Activated CD4-positive, alpha-beta T cell treated with anti-CD3 and anti-CD28 coated beads, Interleukin-2, amount 50 U/mL, for 48 hours (primary cell): ENCODE measurements around the gene PPL.
A peak's percentile ranks its signal among the peaks of the same experiment; 100 is the strongest.
"Not testable (repeated sequence)": the region's sequence is repeated elsewhere in the genome, so short reads cannot be mapped to it uniquely, and the experiment has no call there.

Experiments
- DNase-seq, 2 experiments: peaks; one replicate each; pipeline ENCODE4 v3.0.0-alpha.2; 2020

Gene PPL

DNA sequence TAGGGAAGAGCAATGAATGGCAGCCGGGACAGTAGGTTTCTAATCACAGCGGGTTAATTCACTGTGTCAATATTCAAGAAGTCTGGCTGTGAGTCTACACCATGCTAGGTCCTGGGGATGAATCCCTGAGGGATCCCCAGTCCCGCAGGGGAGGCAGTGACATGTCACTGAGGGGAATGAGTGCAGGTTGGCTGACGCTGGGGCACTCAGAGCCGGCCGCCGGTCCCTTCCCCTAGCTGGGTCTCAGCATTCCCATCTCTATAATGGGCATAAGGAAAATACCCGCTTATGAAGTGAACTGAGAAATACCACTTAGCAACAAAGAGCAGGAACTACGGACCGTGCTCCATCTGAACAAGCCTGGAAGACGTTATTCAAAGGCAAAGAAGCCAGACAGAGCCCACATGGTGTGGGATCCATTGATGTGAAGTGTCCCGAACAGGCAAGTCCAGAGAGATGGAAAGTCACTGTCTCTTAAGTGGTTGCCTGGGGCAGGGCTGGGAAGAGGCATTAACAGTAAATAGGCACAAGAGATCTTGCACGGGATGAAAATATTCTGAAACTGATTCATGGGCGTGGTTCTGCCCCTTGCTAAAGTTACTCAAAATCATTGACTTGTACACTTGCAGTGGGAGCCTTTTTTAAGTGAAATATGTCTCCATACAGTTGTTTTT, 31.9 kb downstream of the PPL start:
- no peak for DNase-seq

DNA sequence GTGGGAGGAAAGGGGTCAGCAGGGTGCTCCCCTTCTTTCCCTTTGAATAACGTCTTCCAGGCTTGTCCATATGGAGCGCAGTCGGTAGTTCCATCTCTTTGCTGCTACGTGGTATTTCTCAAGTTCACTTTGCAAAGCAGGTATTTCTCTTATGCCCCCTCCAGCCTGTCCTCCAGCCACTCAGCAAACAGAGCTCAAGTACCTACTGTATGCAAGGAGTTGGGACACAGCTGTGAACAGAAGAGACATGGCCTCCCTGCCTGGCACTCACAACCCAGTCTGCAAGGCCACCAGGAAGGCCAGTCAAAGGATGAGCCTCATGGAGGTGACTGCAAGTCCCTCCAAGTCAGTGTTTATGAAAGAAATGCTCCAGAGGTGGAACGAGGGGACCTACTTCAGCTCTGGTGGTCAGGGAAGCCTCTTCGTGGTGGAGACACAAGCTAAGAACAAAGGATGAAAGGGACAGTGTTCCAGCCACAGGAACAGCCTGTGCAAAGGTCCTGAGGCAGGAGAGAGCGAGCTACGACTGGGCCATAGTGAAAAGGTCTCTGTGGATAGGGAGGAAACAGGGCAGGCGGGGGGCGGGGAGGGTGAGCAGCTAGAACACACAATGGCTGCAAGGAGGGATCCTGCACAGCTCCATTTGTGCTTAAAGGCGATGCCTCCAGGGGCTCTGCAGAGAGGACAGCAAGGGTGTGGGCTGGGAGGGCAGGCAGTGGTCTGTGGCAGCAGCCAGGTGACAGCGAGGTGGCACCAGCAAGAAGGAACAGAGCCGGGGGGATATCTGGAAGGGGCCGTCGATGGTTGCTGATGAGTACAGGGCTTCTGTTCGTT, 32.6 kb downstream of the PPL start:
- no peak for DNase-seq

DNA sequence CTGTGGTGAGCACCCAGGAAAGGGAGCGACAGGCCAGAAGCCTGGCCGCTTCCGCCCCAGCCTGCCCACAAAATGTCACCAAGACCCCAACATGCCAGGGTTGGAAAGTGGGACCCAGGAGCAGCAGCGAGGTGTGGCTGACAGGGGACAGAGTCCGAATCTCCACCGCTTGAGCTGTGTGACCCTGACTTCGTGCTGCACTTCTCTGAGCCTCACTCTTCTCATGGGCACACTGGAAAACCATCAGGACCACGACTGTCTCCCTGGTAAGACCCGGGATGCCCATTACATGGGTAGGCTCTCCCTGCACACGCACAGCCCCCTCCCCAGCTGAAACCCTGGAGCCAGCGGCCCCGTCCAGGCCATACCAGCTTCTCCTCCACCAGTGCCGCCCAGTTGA, 34.9 kb downstream of the PPL start:
- no peak for DNase-seq

DNA sequence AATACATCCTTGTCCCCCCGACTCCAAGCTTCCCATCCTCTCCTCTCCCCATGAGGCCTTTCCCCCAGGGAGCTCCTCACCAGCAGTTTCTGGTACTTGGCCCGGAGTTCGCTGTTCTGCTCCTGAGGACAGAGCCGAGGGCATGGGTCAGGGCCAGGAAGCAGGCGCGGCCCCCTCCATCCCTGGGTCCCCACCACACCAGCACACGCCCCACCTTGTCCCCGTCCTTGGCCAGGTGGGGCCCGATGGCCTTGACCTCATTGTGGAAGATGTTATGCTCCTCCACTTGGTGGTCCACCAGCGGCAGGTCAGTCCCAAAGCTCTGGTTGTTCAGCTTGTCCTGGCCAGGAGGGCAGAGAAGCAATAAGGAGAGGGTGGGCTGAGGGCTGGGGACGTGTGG, 36.2 kb downstream of the PPL start:
- no peak for DNase-seq

DNA sequence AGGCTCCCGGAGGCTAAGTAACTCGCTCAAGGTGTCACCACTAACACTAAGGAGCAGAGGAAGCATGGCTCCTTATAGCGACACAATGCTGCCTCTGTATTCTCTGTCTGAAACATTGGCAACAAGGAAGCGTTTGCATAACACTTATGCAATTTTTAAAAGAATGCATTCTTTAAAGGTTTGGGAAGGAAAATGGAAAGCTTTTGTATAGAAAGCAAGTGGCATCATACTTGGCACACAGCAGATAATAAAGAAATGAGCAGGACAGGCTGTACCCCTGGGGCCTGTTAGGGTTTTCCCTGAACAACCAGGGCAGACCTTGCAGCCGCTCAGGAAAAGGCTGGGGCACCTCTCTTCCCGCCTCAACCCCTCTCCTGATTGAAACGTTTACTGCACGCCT, 36.9 kb downstream of the PPL start:
- DNase-seq: no peak

DNA sequence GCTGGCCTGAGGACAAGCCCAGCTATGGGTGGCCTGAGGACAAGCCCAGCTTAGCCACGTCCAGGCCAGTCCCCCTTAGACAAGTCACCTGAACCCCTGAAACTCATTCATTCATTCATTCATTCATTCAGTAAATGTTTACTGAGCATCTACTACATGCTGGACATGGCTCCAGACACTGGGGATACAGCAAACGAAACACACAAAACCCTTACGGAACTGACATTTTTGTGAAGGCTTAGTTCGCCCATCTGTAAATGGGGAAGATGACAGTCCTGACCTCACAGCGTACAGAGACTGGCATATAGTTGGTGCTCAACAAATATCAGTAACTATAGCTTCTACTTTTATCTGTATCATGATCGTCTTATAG, 37.5 kb downstream of the PPL start:
- DNase-seq: no peak

DNA sequence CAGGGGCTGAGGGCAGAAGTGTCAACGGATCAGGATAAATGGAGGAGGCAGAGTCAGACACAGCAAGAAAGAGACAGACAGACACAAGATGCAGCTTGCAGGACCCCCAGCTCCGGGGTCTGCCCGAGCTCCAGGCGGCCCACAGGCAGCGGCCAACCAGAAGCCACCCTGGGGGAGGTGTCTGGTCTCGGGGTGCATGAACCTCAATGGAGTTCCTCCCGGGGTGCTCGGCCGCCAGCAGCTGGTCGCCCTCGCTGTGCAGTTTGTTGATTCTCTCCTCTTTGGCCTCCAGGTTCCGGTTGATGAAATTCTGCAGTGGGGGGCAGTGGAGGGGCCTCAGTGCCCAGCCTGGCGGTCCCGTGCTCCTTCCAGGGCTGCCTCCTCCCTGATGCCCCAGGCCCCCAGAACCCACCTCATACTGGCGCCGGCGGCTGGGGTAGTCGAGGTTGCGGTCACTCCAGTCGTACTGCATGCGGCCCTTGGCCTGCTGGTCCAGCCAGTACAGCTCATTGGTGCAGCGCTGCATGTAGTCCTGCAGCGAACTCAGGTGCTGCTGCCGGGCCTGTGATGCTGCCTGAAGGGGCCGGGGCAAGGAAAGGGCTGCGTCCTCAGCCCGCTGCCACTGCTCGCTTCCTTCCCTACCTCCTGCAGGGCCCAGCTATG, 38.0 kb downstream of the PPL start:
- no peak for DNase-seq

DNA sequence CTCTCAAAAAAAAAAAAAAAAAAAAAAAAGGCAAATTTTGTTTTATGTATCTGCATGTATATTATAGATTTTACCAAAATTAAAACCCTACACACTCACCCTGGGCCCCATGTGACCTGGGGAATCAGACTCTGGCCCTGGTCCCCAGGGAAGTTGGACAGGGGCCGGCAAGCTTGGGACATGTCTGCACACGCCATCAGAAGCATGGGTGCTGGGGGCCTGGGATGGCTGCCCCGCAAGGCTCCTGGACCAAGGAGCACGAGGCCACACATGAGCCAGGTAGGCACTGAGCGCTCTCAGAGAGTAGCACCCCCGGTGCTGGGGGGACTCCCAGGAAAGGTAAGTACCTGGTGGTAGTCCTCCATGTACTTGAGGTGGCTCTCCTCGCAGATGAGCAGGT, 39.6 kb downstream of the PPL start:
- DNase-seq: no peak

DNA sequence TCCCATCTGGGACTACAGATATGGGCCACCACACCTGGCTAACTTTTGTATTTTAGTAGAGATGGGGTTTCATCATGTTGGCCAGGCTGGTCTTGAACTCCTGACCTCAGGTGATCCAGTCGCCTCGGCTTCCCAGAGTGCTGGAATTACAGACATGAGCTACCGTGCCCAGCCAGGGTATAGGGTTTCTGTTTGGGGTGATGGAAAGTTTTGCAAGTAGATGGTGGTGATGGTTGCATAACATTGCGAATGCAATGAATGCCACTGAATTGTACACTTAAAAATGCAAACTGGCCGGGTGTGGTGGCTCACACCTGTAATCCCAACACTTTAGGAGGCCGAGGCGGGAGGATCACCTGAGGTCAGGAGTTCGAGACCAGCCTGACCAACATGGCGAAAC, 40.2 kb downstream of the PPL start:
- not testable (repeated sequence) for DNase-seq

DNA sequence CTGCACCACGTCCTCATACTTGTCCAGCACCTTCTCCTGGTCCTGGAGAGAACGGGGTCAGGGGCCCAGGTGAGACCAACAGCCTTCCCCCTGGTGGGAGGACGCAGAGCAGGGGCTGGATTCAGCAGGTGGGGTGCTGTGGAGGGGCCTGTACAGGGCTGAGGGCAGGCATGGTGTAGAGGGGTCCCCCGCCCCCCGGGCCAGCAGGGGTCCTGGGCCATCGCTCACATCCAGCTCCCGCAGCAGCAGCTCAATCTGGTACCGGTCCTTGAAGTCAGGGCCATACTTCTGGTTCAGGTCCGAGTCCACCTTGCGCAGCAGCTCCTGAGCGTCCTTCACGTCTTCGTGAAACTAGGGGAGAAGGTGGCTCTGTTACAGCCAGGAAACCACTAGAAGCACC, 41.6 kb downstream of the PPL start:
- no peak for DNase-seq

DNA sequence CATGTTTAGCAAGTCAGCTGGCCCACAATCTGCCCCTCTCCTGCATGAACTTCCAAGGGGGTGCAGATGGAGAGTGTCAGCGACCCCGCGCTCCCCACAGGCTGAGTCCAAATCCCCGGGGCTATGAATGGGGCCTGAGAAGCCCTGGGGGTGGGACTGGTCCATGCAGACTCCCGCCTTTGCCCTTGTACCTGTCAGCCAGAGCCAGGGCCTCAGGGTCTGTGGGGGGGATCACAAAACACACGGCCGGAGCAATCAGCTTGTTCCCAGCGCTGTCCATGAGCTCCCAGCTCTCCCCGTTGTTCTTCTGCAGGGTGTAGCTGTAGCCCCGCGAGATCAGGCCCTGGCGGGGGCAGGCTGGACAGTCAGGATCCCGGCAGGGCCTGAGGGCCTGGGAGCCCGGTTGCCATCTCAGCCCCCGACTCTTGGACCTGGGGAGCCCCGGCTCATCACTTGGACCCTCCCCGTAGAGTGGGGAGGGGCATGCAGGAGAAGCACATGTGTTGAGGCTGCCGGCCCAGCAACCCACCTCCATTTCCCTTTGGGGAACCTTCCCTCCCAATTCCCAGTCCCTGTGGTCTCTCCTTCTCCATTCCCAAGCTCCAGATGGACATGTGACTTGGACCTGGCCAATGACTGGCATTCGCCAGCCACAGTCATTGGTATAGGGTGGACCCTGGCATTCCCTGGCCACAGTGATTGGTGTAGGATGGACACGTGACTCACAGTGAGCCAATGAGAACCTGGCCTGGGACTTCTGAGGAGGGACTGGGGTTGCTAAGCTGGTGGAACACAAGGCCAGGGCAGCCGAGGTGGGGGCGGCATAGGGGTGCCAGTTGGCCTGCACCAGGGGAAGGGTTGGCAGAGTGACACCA, 42.4 kb downstream of the PPL start:
- DNase-seq: peak in 1 of 2 experiments; percentile 6

DNA sequence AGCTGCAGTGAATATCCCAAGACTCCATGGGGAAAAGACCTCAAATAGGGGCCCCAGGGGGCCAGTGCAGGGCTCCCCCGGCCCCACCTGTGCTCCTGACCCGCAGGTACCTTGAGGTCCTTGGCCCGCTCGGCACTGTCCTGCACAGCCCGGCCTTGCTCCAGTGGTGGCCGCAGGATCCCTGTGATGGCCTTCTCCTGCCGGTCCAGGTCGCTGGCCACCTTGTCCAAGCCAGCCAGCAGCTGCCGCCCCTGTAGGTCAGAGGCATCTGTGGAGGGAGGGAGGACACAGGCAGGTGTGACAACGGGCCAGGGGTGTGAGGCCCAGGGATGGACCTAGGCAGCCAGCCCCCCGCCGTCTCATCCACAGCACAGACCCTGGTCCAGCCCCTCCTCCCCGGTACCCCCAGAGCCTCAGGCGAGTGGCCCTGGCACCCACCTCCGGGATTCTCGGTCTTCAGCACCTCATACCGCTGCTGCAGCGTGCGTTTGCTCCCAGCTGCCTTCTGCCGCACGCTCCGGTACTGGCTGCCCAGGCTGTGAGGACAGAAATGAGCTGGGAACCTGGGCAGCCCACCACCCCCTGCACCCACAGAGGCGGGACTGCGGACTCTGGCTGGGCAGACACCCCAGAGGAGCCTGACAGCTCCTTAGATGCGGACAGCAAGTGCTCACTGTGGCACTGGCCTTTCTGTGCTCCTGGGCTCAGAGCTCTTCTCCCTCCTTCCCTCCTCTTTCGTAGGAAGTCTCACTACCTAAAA, 43.7 kb downstream of the PPL start:
- DNase-seq: no peak

DNA sequence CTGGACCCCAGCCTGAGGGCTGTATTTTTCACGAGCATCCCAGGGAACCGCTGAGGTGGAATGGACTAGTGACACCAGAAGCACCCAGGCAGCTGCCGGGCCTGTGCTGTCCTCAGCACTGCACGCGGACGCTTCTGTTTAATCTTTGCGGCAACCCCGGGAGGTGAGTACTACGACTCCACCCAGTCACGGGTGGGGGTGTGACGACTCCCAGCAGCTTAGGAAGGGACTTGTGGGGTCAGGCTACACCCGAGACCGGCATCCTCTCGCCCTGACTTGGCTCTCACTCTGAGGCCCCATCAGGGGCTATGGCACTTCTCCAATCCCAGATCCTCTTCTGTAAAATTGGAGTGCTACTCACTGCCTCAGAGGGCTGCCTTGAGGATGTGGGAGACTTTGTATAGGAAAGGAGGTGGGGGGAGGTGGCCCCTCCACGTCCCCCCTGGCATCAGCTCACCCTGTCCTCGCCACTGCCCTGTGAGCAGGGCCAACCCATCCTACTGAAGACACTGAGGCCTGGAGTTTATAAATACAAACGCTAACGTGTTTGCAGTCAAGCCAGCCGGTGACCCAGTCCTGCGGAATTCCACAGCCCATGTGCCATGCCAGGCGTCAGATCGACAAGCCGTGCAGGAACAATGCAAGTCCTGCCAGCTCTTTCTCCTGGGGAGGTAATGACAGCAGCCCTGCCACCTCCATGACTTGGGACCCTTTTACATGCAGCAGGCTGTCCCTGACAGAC, 44.4 kb downstream of the PPL start:
- no peak for DNase-seq

DNA sequence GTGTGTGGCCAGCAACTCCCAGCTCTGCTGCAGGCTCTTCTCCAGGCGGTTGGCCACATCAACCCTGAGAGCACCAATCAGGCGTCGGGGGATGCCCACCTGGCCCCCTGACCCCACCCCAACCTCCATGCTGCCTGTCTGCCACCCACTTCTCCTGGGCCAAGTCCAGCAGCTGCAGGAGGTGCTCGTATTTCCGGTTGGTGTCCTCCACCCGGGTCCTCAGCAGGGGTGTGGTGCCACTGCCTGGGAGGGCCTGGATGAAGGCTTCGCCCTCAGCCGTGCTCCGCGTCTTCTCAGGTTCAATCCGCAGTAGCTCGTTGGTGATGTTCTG, 45.1 kb downstream of the PPL start:
- no peak for DNase-seq

DNA sequence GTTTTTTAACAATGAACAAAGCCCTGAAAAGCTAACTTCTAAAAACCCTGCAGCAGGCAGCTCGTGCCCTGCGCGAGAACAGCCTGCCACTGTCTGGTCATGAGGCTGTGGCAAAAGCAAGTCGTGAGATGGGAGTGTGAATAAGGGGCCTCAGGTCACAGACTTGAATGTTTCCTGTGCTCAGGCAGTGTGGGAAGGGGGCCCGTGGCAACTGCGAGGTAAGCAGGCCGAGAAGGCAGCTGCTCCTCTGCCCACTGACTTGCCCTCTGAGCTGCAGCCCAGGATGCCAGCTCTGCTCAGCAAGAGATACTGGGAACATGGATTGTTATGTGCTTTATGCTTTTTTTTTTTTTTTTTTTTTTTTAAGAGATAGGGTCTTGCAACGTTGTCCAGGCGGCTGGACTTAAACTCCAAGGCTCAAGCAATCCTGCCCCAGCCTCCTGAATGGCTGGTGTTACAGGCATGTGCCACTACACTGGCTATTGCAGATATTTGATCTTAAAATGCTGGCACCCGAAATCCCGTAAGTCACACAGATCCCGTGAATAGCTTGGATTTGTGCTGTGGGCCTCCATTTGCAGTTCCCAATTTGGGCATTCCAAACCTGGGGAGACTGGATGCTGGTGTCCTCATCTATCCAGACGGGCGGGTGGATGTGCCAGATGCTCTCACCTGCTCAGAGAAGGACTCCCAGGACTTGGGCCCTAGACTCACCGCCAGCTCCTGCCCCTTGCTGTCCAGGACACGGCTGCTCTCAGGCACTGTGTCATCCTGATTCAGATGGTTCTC, 45.7 kb downstream of the PPL start:
- no peak for DNase-seq

DNA sequence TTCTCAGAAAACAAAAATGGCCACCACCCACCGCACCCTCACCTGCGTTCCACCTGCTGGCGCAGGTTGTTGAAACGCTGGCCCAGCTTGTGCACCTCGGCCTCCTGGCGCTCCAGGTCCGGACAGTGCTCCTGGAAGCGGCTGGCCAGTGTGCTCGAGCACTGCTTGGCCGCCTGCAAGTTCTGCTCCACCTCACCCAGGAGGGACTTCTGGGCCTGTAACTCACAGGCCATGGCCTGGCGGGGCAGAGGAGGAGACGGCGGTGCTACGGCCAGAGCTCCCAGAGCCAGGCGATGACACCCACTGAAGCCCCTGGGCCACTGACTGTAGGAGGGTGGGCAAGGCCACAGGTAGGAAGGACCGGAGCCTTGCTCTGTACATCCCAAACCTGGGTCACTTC, 46.3 kb downstream of the PPL start:
- no peak for DNase-seq

DNA sequence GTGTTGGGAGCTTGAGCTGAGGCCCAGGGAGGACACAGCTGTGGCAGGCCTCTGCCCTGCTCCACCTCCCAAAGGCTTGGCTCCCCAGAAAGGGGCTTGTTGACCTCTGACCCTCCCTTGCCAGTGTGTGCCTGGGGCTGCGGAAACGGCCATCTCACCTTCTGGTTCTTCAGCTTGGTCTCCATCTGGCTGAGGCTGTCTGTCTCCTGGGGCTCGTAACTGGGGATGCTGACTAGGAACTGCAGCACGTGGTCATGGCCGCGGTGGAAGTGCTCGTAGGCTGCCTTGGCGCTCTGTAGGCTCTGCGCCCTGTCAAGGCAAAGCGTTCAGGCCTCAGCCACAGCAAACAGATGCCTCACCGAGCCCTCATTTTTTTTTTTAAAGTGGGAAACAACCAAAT, 46.9 kb downstream of the PPL start:
- no peak for DNase-seq

DNA sequence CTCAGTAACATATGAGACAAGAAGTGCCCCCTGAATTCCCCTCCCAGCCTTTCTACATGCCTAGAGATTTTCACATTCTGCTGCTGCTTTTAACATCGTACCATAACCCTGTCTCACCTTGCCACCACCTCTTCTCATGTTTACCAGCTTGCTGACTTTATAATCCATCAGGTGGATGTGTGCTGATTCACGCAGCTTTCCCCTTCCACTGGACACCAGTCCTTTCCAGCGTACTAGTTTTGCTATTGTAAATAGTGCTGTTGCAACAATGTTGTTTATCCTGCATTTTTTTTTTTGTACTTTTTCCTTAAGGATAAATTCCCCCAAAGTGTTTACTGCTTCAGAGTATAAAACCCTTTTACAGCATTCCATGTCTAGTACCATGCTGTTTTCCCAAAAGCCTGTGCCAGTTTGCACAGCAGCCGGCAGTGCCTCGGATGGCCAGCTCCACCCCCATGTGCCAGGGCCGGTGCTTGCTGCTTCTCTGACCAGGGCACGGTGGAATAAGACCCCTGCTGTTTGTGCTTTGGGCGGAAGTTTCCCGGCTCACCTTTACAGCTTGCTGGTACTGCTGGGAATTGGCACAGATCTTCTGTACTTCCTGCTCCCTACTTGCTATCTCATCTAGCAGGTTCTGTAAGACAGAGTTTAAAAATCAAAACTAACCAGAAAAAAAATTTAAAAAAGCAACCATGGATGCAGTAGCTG, 48.4 kb downstream of the PPL start:
- no peak for DNase-seq

DNA sequence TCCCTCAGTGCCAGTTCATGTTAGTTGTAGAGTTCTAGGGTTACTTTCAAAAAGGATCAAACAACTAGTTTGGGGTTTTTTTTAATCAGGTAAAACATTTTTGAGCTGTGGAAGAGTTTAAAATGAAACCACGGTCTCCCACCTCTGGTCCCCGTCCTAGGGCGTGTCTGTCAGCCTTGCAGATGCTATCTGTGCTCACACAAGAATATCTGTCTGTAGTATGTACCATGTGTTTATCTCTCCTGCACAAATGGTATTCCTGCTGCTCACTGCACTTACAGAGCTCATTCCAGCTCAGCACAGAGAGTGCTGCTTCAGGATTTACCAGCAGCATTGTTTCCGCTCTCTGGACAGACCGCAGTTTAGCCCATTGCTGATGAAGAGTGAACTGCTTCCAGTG, 50.8 kb downstream of the PPL start:
- DNase-seq: no peak
